A549 (cell line): ENCODE results near the gene DAB1. TPM values are rescaled to one million over a fixed set of nuclear protein-coding genes. Genes with fewer than 3 reads are reported as not detected.

Source experiments
- ATAC-seq, 2 experiments: fragments of 200-7000 bp in 1 of 2; fragments of >200 bp in 1 of 2; cut with Nextera tagmentation in 1 of 2; cut with Tn5 transposase in 1 of 2; 3 replicates each; pipeline versions ENCODE4 v1.8.0 to v1.9.1; 2018 to 2020; ENCODE audit warnings: mild to moderate bottlenecking in 1 of 2, moderate library complexity in 1 of 2
- CTCF ChIA-PET: fragments of 300-600 bp; sonication (Branson Sonifier 250); formaldehyde crosslinking; extraction: SDS; loops from one replicate; lab custom pipeline; 2021; ENCODE audit warnings: antibody characterized with exemption, inconsistent platforms; lab: Yijun Ruan, JAX
- POLR2A ChIA-PET: fragments of 350-600 bp; formaldehyde crosslinking; extraction: SDS; loops from one replicate; lab custom pipeline; 2021; ENCODE audit warnings: antibody characterized with exemption, inconsistent platforms; lab: Yijun Ruan, JAX
- DNase-seq, 2 experiments: peaks; one replicate each; pipeline versions ENCODE4 v3.0.0 to v3.0.0-alpha.2; 2011 to 2016; ENCODE audit warnings: low read depth in 1 of 2, low spot score in 1 of 2
- FAIRE-seq: peaks from 2 replicates; lab custom pipeline; 2011; peaks lifted over from hg19 to GRCh38; lab: Jason Lieb, UNC
- H3K27ac ChIP-seq, 2 experiments: fragments of >200 bp; sonication (Bioruptor Twin); formaldehyde crosslinking; 3 replicates each; pipeline ENCODE4 v1.5.1; 2016 to 2017
- H3K4me1 ChIP-seq: fragments of >200 bp; sonication (Bioruptor Twin); formaldehyde crosslinking; 3 replicates; pipeline ENCODE4 v1.6.1; 2016
- H3K4me2 ChIP-seq: fragments of >200 bp; sonication (Bioruptor Twin); formaldehyde crosslinking; 3 replicates; pipeline ENCODE4 v1.6.1; 2016
- H3K4me3 ChIP-seq: fragments of >200 bp; sonication (Bioruptor Twin); formaldehyde crosslinking; 3 replicates; pipeline ENCODE4 v1.5.1; 2016
- H3K9me3 ChIP-seq: fragments of >200 bp; sonication (Bioruptor Twin); formaldehyde crosslinking; 3 replicates; pipeline ENCODE4 v1.6.1; 2016
- BHLHE40 ChIP-seq: IDR thresholded peaks from 2 replicates; pipeline ENCODE4 v1.6.1; 2012; ENCODE audit warnings: low read depth, low read length, inconsistent platforms
- CBX2 ChIP-seq: fragments of 200-600 bp; sonication (generic); IDR thresholded peaks from 2 replicates; pipeline ENCODE4 v1.6.1; 2016; ENCODE audit warnings: low read depth, mild to moderate bottlenecking, borderline replicate concordance
- CBX8 ChIP-seq: fragments of 200-600 bp; sonication (generic); IDR thresholded peaks from 2 replicates; pipeline ENCODE4 v1.6.1; 2016
- CHD4 ChIP-seq: fragments of 200-600 bp; sonication (generic); IDR thresholded peaks from 2 replicates; pipeline ENCODE4 v1.6.1; 2016; ENCODE audit warnings: antibody characterized with exemption, mild to moderate bottlenecking, borderline replicate concordance
- CTCF ChIP-seq: fragments of >200 bp; sonication (Bioruptor Twin); formaldehyde crosslinking; IDR thresholded peaks from 3 replicates; pipeline ENCODE4 v1.5.1; 2016
- EP300 ChIP-seq, 2 experiments: fragments of >200 bp; sonication (Bioruptor Twin); formaldehyde crosslinking; IDR thresholded peaks; 2 replicates in 1 of 2; 3 replicates in 1 of 2; pipeline ENCODE4 v1.6.1; 2016 to 2017
- HEYL ChIP-seq: fragments of 250-450 bp; sonication (Bioruptor Pico); IDR thresholded peaks from 2 replicates; pipeline ENCODE4 v1.8.0; 2021; ENCODE audit warnings: mild to moderate bottlenecking, moderate library complexity
- HOXB5 ChIP-seq: fragments of 250-450 bp; sonication (Bioruptor Pico); IDR thresholded peaks from 2 replicates; pipeline ENCODE4 v1.5.0; 2020; ENCODE audit warnings: mild to moderate bottlenecking, moderate library complexity
- JUN ChIP-seq, 2 experiments: fragments of >200 bp; sonication (Bioruptor Twin); formaldehyde crosslinking; IDR thresholded peaks; 2 replicates in 1 of 2; 3 replicates in 1 of 2; pipeline ENCODE4 v1.6.1; 2016 to 2017
- KDM1A ChIP-seq: fragments of 200-600 bp; sonication (generic); IDR thresholded peaks from 2 replicates; pipeline ENCODE4 v1.6.1; 2016; ENCODE audit warnings: low read depth, mild to moderate bottlenecking
- MAFK ChIP-seq: fragments of 450-650 bp; IDR thresholded peaks from 2 replicates; pipeline ENCODE4 v1.6.1; 2014; ENCODE audit not compliant: partially characterized antibody
- MAZ ChIP-seq: fragments of 150-350 bp; IDR thresholded peaks from 2 replicates; pipeline ENCODE4 v1.6.1; 2014; ENCODE audit warnings: antibody characterized with exemption, low read depth, low read length, borderline replicate concordance
- MYC ChIP-seq: IDR thresholded peaks from 2 replicates; pipeline ENCODE4 v1.6.1; 2012; ENCODE audit warnings: mild to moderate bottlenecking, inconsistent platforms, low read length, improper control_type of control experiment, borderline replicate concordance
- NFE2L2 ChIP-seq: fragments of 150-350 bp; conservative IDR thresholded peaks from 2 replicates; pipeline ENCODE4 v1.6.1; 2014; ENCODE audit warnings: low read length
- PBX3 ChIP-seq: IDR thresholded peaks from 2 replicates; pipeline ENCODE4 v1.6.1; 2012
- PHF8 ChIP-seq: fragments of 200-600 bp; sonication (generic); IDR thresholded peaks from 2 replicates; pipeline ENCODE4 v1.6.1; 2016; ENCODE audit warnings: low read depth, mild to moderate bottlenecking, antibody characterized with exemption, moderate library complexity, borderline replicate concordance
- REST ChIP-seq: fragments of 200-600 bp; sonication (generic); IDR thresholded peaks from 2 replicates; pipeline ENCODE4 v1.6.1; 2016; ENCODE audit warnings: antibody characterized with exemption, mild to moderate bottlenecking, moderate library complexity
- TFCP2L1 ChIP-seq: fragments of 250-450 bp; sonication (Bioruptor Pico); IDR thresholded peaks from 2 replicates; pipeline ENCODE4 v1.5.0; 2021; ENCODE audit warnings: mild to moderate bottlenecking
- TP53 ChIP-seq: fragments of 250-450 bp; sonication (Bioruptor Pico); IDR thresholded peaks from 2 replicates; pipeline ENCODE4 v1.5.0; 2021; ENCODE audit warnings: mild to moderate bottlenecking, moderate library complexity
- ZSCAN20 ChIP-seq: fragments of 250-450 bp; sonication (Bioruptor Pico); IDR thresholded peaks from 2 replicates; pipeline ENCODE4 v1.8.0; 2022; ENCODE audit warnings: mild to moderate bottlenecking, moderate library complexity
- WGBS: methylation state at CpG from one replicate; pipeline ENCODE4 v1.1.6; 2017; ENCODE audit errors: missing lambda C conversion rate; 5-methylcytosine and 5-hydroxymethylcytosine counted together
- polyA plus RNA-seq, 4 experiments: library from polyadenylated mRNA; depleted of rRNA in 3 of 4; stranded (reverse); fragments of >200 nt; fragmentation: RNase III in 1 of 4; extraction: RNeasy Plus Mini Kit Qiagen cat#74134 plus additional on column Dnase treatment in 1 of 4; gene quantifications; 2 replicates in 3 of 4; 3 replicates in 1 of 4; pipeline ENCODE4 v1.2.3, GENCODE V29; 2011 to 2017

The DAB1 gene
- polyA plus RNA-seq, 2 of the 4 experiments (the other 2 are of a cell fraction), result not detected

GRCh38 chr1:57471995-57472394, 48.1 kb upstream of the DAB1 start:
- Histone ChIP-seq H3K4me1 (no peaks in the 10 kb centered on the region), H3K4me3 (no peak overlapping the region), H3K4me2 (no peak overlapping the region), H3K27ac (no peak overlapping the region), H3K9me3 (no peaks in the 10 kb centered on the region)
- FAIRE-seq (no peak), ATAC-seq (no peak), DNase-seq (no peak)
- ChIA-PET POLR2A (no interaction called here), CTCF (no interaction called here)
- WGBS, result 30% methylated on average over 2 of the region's 2 CpGs
- TF ChIP-seq PBX3 (no peak), PHF8 (no peak), NFE2L2 (no peak), REST (no peak), TP53 (CRISPR knock-in tag) (no peak)

- WGBS, result 0% methylated on average over 1 of the region's 1 CpG
- FAIRE-seq, result no peak
- no peak for ATAC-seq
These were observed 46.2 kb upstream of the DAB1 start for GRCh38 chr1:57470036-57470435.

More at GRCh38 chr1:57470036-57470435, 46.2 kb upstream of the DAB1 start:
- Histone ChIP-seq H3K4me2 (no peak overlapping the region), H3K4me3 (no peak overlapping the region), H3K27ac (no peak overlapping the region), H3K4me1 (no peaks in the 10 kb centered on the region), H3K9me3 (no peaks in the 10 kb centered on the region)
- CTCF ChIA-PET, result no interaction called here
- no peak for TF ChIP-seq MAZ
- TF ChIP-seq NFE2L2, result no peak
- TF ChIP-seq ZSCAN20 (CRISPR knock-in tag), result no peak
- no peak for TF ChIP-seq HOXB5 (CRISPR knock-in tag)
- no peak for TF ChIP-seq KDM1A
- TF ChIP-seq PHF8, result no peak
- no peak for TF ChIP-seq HEYL (CRISPR knock-in tag)
- no peak for TF ChIP-seq MYC
- no peak for TF ChIP-seq TP53 (CRISPR knock-in tag)
- TF ChIP-seq MAFK, result no peak
- TF ChIP-seq CBX2, result no peak
- no peak for TF ChIP-seq CBX8
- no peak for TF ChIP-seq BHLHE40
- no peak for TF ChIP-seq JUN (IDR thresholded peaks at IDR 0.05)
- TF ChIP-seq EP300 (IDR thresholded peaks at IDR 0.05), result no peak
- TF ChIP-seq CTCF, result no peak
- no peak for TF ChIP-seq CHD4
- TF ChIP-seq TFCP2L1 (CRISPR knock-in tag), result no peak
- POLR2A ChIA-PET, result no interaction called here
- no peak for DNase-seq
